GM03348 (cell line): Measurements from ENCODE around the gene GPR12.
"Not testable (repeated sequence)": the region's sequence is repeated elsewhere in the genome, so short reads cannot be mapped to it uniquely, and the experiment has no call there.

ENCODE experiments used
- DNase-seq: peaks from one replicate; pipeline ENCODE4 v3.0.0; 2012; ENCODE audit warnings: low spot score

Gene GPR12

GRCh38 chr13:26747706-26748105, 12.9 kb downstream of the GPR12 start:
- DNase-seq, result no peak

GRCh38 chr13:26743971-26744370, 16.6 kb downstream of the GPR12 start:
- no peak for DNase-seq

GRCh38 chr13:26742691-26743358, 17.8 kb downstream of the GPR12 start:
- DNase-seq, result no peak

- no peak for DNase-seq
These were observed 24.9 kb downstream of the GPR12 start for GRCh38 chr13:26735677-26736076.

DNA sequence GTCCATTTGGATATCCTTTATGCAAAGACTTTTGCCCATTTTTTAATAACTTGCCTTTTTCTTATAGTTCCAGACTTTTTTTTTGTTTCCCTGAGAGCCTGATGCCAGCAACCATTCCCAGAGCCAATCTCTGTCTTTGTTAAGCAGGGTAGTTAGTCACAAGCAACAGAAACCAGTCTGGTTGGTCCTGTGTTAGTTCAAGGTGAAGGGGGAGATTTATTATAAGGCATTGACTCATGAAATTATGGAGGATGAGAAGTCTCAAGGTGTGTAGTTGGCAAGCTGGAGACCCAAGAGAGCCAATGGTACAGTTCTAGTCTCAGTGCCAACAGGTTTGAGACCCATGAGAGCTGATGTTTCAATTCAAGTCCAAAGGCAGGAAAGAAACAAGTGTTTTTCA, 33.0 kb downstream of the GPR12 start:
- no peak for DNase-seq

DNA sequence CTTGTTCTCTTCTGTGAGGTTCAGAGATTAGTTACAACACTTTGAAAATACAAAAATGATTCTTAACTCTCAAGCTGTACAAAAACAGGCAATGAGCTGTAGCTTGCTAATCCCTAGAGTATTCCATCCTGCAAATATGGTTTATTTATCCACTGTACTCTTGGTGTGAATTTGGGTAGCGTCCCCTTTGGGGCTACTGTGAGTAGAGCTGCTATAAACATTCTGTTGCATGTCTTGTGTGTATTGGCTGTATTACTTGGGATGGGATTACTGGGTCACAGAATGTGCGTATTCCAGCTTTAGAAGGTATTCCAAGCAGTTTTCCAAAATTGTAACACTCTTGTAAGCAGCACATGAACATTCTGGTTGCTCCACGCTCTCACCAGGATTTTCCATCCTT, 33.5 kb downstream of the GPR12 start:
- no peak for DNase-seq

DNA sequence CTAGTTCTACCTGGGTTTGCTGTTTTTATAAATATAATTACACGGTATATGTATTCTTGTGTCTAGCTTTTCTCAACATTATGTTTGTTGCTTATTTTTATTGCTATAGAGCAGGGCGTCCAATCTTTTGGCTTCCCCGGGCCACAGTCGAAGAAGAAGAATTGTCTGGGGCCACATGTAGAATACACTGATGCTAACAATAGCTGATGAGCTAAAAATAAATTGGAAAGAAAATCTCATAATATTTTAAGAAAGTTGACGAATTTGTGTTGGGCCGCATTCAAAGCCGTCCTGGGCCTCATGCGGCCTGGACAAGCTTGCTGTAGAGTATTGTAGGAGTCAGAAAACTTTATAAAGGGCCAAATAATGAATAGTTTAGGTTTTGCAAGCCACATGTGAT, 33.9 kb downstream of the GPR12 start:
- DNase-seq, result no peak

DNA sequence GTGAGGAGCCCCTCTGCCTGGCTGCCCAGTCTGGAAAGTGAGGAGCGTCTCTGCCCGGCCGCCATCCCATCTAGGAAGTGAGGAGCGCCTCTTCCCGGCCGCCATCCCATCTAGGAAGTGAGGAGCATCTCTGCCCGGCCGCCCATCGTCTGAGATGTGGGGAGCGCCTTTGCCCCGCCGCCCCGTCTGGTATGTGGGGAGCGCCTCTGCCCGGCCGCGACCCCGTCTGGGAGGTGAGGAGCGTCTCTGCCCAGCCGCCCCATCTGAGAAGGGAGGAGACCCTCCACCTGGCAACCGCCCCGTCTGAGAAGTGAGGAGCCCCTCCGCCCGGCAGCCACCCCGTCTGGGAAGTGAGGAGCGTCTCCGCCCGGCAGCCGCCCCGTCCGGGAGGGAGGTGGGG, 37.0 kb downstream of the GPR12 start:
- not testable (repeated sequence) for DNase-seq

DNA sequence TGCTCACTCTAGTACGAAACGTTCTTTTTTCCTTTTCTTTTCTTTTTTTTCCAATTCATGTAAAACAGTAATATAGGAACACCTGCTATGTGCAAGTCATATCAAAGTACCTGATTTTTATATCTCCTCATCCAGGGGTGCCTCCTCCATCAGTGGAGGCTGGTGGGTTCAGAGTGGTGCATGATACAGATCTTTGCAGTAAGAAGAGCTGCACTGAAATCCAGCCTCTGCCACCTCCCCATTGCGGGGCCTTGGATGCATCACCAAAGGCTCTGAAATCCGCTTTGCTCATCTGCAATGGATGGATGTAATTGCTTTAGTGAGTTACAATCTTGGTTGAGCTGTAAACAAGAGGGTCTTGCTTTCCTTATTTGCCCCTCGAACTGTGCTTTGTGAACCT, 38.3 kb downstream of the GPR12 start:
- no peak for DNase-seq

- no peak for DNase-seq
These were observed 39.1 kb downstream of the GPR12 start for GRCh38 chr13:26721251-26722121.

DNA sequence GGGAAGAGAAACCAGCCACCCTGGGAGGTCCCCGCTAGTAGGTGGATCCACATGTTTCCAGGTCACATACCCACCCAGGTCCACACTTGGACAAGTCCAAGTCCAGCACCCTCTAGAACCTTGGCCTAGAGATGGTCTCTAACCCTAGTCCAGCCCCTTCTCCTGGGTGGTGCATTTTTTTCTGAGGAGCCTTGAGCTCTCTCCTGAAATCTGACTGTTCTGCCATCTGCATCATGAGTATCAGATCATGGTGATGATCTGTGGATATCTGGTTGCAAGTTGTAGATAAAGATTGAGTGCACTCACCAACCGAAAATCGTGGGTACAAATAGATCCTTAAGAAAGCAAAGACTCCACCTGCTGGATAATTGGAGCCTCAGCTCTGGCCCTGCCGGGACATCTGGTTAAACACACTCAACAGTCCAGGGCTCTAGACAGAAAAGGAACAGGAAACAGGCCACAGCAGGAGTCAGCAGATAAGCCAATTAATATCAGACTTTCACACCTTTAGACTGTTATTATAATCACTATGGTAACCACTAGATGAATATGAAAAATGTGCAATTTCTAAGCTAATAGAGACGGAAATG, 41.1 kb downstream of the GPR12 start:
- peak; percentile 23 for DNase-seq

GRCh38 chr13:26718872-26719271, 41.7 kb downstream of the GPR12 start:
- DNase-seq, result no peak

- no peak for DNase-seq
These were observed 42.4 kb downstream of the GPR12 start for GRCh38 chr13:26718146-26718545.

DNA sequence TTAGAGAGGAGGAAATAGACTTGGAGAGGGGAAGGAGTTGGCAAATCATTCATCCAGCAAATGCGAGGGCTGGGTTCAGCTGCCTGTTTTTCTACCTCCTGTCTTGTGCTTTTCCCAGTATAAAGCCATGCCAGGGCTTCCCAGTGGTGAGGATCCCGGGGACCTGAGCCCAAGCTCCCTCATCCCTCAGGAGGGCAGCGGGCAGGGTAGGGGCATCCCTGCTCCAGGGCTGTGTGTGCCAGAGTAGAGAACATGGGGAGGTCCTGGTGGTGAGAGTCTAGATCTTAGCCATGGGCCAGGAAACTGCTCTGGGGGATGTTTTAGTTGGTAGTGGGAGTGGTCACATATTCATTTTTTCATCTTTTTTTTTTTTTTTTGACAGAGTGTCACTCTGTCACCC, 43.6 kb downstream of the GPR12 start:
- no peak for DNase-seq

- no peak for DNase-seq
These were observed 47.2 kb downstream of the GPR12 start for GRCh38 chr13:26713341-26713740.

GRCh38 chr13:26711211-26711610, 49.4 kb downstream of the GPR12 start:
- DNase-seq, result no peak

- no peak for DNase-seq
These were observed 50.4 kb downstream of the GPR12 start for GRCh38 chr13:26710166-26710565.

DNA sequence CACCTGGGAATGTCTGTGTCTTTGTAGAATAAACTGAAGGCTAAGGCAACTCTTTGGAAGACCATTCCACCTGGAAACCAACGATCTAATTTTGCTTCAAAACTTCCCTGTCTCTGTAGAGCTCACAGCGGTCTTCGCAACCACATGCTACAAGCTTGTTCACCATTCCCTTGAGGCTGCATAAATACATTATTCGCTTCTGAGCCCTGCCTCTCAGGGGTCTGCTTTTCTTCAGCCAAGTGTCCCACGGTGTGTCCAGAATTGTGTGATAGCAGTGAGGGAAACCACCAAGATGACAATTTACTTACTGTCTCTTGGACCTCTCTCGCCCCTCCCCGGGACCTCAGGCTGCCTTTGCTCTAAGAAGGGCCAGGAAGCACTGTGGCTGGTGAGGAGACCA, 51.1 kb downstream of the GPR12 start:
- DNase-seq, result no peak

GRCh38 chr13:26708007-26708297, 52.6 kb downstream of the GPR12 start:
- no peak for DNase-seq

GRCh38 chr13:26707122-26708006, 53.2 kb downstream of the GPR12 start:
- DNase-seq, result peak; percentile 79

DNA sequence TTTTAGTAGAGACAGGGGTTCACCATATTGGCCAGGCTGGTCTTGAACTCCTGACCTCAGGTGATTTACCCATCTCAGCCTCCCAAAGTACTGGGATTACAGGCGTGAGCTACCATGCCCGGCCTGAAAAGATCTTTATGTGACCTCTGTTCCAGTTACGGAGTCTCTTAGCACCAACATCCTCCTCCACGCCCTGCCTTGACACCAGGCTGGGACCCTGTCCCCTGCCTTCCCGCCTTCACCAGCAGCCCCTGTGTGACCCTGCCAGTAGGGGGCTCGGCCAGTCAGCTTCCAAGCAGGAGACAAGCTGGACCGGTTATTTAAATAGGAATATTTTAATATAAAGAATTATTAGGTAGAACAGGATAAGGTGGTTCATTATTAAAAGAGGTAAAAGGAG, 54.2 kb downstream of the GPR12 start:
- no peak for DNase-seq

DNA sequence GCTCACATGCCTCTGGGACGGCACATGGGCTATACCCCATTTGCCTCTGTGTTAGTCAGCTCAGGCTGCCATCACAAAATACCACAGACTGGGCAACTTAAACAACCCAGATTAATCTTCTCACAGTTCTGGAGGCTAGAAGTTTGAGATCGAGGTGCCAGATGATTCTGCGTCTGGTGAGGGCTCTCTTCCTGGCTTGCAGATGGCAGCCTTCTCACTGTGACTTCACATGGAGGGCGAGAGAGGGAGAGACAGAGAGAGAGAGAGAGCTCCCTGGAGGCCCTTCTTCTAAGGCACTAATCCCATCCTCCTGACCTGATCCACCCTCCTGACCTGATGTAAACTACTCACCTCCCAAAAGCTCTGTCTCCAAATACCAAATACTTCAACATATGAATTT, 55.0 kb downstream of the GPR12 start:
- no peak for DNase-seq
